GM19372 (cell line): ENCODE measurements around the gene GRM4.

Source experiments
- ATAC-seq: cut with Tn5 transposase; IDR thresholded peaks from one replicate; pipeline ENCODE4 v1.9.1; 2021; ENCODE audit warnings: mild to moderate bottlenecking, low read depth, moderate library complexity; ENCODE audit not compliant: unreplicated experiment

The GRM4 gene

GRCh38 chr6:33985947-33986346, 159.9 kb downstream of the GRM4 start:
- no peak for ATAC-seq

- ATAC-seq = no peak
Measured at GRCh38 chr6:33985313-33985751, 160.6 kb downstream of the GRM4 start.

- no peak for ATAC-seq
Measured at GRCh38 chr6:33984466-33985312, 161.2 kb downstream of the GRM4 start.

GRCh38 chr6:33983721-33984465, 162.0 kb downstream of the GRM4 start:
- no peak for ATAC-seq

GRCh38 chr6:33983109-33983716, 162.7 kb downstream of the GRM4 start:
- no peak for ATAC-seq

GRCh38 chr6:33981861-33982260, 164.0 kb downstream of the GRM4 start:
- ATAC-seq = no peak

- no peak for ATAC-seq
Measured at GRCh38 chr6:33981421-33981820, 164.5 kb downstream of the GRM4 start.

- ATAC-seq = no peak
Measured at GRCh38 chr6:33980176-33981175, 165.4 kb downstream of the GRM4 start.

GRCh38 chr6:33979750-33980149, 166.1 kb downstream of the GRM4 start:
- no peak for ATAC-seq

GRCh38 chr6:33978412-33979150, 167.3 kb downstream of the GRM4 start:
- ATAC-seq = no peak

GRCh38 chr6:33977606-33978411, 168.1 kb downstream of the GRM4 start:
- ATAC-seq = no peak

- no peak for ATAC-seq
Measured at GRCh38 chr6:33976437-33977360, 169.2 kb downstream of the GRM4 start.

- ATAC-seq = no peak
Measured at GRCh38 chr6:33975661-33976436, 170.0 kb downstream of the GRM4 start.

GRCh38 chr6:33974471-33974870, 171.4 kb downstream of the GRM4 start:
- ATAC-seq = no peak

- ATAC-seq = no peak
Measured at GRCh38 chr6:33974030-33974429, 171.9 kb downstream of the GRM4 start.

GRCh38 chr6:33971580-33971979, 174.3 kb downstream of the GRM4 start:
- ATAC-seq = no peak
